Activated T-helper 1 cell treated with anti-CD3 and anti-CD28 coated beads, Interleukin-12 subunit alpha, Interleukin-12 subunit beta, Interleukin-2, Interleukin-4 antibody, amounts not matched to agents 30 ng/mL and 10 ng/mL and 1 ng/mL, durations not matched to agents 14 hours and 24 hours and 36 hours (primary cell): ENCODE data around the gene ITIH3. TPM values are rescaled to one million over a fixed set of nuclear protein-coding genes. Genes with fewer than 3 reads are reported as not detected.

Source experiments
- DNase-seq: peaks from one replicate; pipeline ENCODE4 v3.0.0; 2021; ENCODE audit warnings: low spot score
- H3K27ac Mint-ChIP-seq: one replicate; pipeline ENCODE4 v1.8.0; 2021; ENCODE audit warnings: mild to moderate bottlenecking, mixed read lengths
- H3K27me3 Mint-ChIP-seq: one replicate; pipeline ENCODE4 v1.8.0; 2022; ENCODE audit warnings: mild to moderate bottlenecking, moderate library complexity, mixed read lengths; ENCODE audit not compliant: insufficient read depth
- H3K36me3 Mint-ChIP-seq: one replicate; pipeline ENCODE4 v1.8.0; 2021; ENCODE audit warnings: low read depth, mixed read lengths
- H3K4me1 Mint-ChIP-seq: one replicate; pipeline ENCODE4 v1.8.0; 2021; ENCODE audit warnings: low read depth, mixed read lengths
- H3K4me3 Mint-ChIP-seq: one replicate; pipeline ENCODE4 v1.8.0; 2021; ENCODE audit warnings: mild to moderate bottlenecking, moderate library complexity, mixed read lengths
- H3K9me3 Mint-ChIP-seq: one replicate; pipeline ENCODE4 v1.8.0; 2021; ENCODE audit warnings: mixed read lengths
- intact Hi-C: fragments of 100-400 bp; cut with micrococcal nuclease; formaldehyde crosslinking; loops from one replicate; pipeline ENCODE4 v1.15.1; 2024
- total RNA-seq: library from RNA; stranded (reverse); gene quantifications from 2 replicates; pipeline ENCODE4 v1.2.3, GENCODE V29; 2022

ITIH3 gene
- total RNA-seq, 1 donor from 2014 or later, result not detected

- no peak for DNase-seq
- H3K27me3 Mint-ChIP-seq, result no peaks in the 10 kb centered on the region
- no peaks in the 10 kb centered on the region for H3K4me1 Mint-ChIP-seq
- no peak within 1 kb of the TSS for H3K27ac Mint-ChIP-seq
- no peaks in the 10 kb centered on the region for H3K9me3 Mint-ChIP-seq
- intact Hi-C loops, result no loop called here
- H3K36me3 Mint-ChIP-seq, result no peaks in the 10 kb centered on the region
- H3K4me3 Mint-ChIP-seq, result no peak within 1 kb of the TSS
These were observed 36.1 kb downstream of the ITIH3 start, which contains the start of gene ITIH4 for GRCh38 chr3:52830535-52831258. Gene ITIH4, minus strand, starts transcription at chr3:52830672. Its CDS starts 30 bp downstream, at chr3:52830642.

GRCh38 chr3:52831500-52832301 is 37.1 kb downstream of the ITIH3 start:
- no peaks in the 10 kb centered on the region for H3K4me1 Mint-ChIP-seq
- DNase-seq, result no peak
- H3K27ac Mint-ChIP-seq, result no peak overlapping the region
- H3K4me3 Mint-ChIP-seq, result no peak overlapping the region
- H3K36me3 Mint-ChIP-seq, result no peaks in the 10 kb centered on the region
- no peaks in the 10 kb centered on the region for H3K9me3 Mint-ChIP-seq
- intact Hi-C loops, result no loop called here
- no peaks in the 10 kb centered on the region for H3K27me3 Mint-ChIP-seq

- DNase-seq, result no peak
- Mint-ChIP-seq H3K9me3 (no peaks in the 10 kb centered on the region), H3K27ac (no peak overlapping the region), H3K27me3 (no peaks in the 10 kb centered on the region), H3K4me1 (peaks cover 9% of the 10 kb centered on the region), H3K36me3 (peaks cover 7% of the 10 kb centered on the region), H3K4me3 (no peak overlapping the region)
- intact Hi-C loops, result no loop called here
These were observed 38.6 kb downstream of the ITIH3 start for GRCh38 chr3:52833202-52833601.

- H3K4me1 Mint-ChIP-seq, result peaks cover 27% of the 10 kb centered on the region
- DNase-seq, result no peak
- no peaks in the 10 kb centered on the region for H3K27me3 Mint-ChIP-seq
- no peak within 1 kb of the TSS for H3K4me3 Mint-ChIP-seq
- no peaks in the 10 kb centered on the region for H3K9me3 Mint-ChIP-seq
- H3K36me3 Mint-ChIP-seq, result peaks cover 7% of the 10 kb centered on the region
- intact Hi-C loops, result loop anchor here (5.0 kb wide), 1 partner anchor 93 kb away; no protein-coding TSS in a partner anchor
- H3K27ac Mint-ChIP-seq, result no peak within 1 kb of the TSS
These were observed 40.4 kb downstream of the ITIH3 start, which contains the start of gene MUSTN1 for GRCh38 chr3:52834871-52835501. Gene MUSTN1, minus strand, starts transcription at chr3:52835019. Its CDS starts 71 bp downstream, at chr3:52834948.

- no peaks in the 10 kb centered on the region for H3K27me3 Mint-ChIP-seq
- H3K4me1 Mint-ChIP-seq, result peaks cover 33% of the 10 kb centered on the region
- no peak overlapping the region for H3K4me3 Mint-ChIP-seq
These were observed 41.3 kb downstream of the ITIH3 start for GRCh38 chr3:52835766-52836470.

GRCh38 chr3:52836471-52836845 is 41.9 kb downstream of the ITIH3 start:
- no peak for DNase-seq
- no peak overlapping the region for H3K4me3 Mint-ChIP-seq
- H3K9me3 Mint-ChIP-seq, result no peaks in the 10 kb centered on the region
- no peak overlapping the region for H3K27ac Mint-ChIP-seq
- no peaks in the 10 kb centered on the region for H3K27me3 Mint-ChIP-seq
- peaks cover 11% of the 10 kb centered on the region for H3K36me3 Mint-ChIP-seq
- peaks cover 37% of the 10 kb centered on the region for H3K4me1 Mint-ChIP-seq
- intact Hi-C loops, result loop anchor here (5.0 kb wide), 1 partner anchor 94 kb away; no protein-coding TSS in a partner anchor

More at GRCh38 chr3:52835766-52836470, 41.3 kb downstream of the ITIH3 start:
- intact Hi-C loops, result loop anchor here (5.0 kb wide), 1 partner anchor 94 kb away; no protein-coding TSS in a partner anchor
- no peaks in the 10 kb centered on the region for H3K9me3 Mint-ChIP-seq
- DNase-seq, result no peak
- H3K36me3 Mint-ChIP-seq, result peaks cover 9% of the 10 kb centered on the region
- no peak overlapping the region for H3K27ac Mint-ChIP-seq

GRCh38 chr3:52836986-52837385 is 42.4 kb downstream of the ITIH3 start:
- no peak overlapping the region for H3K4me3 Mint-ChIP-seq
- DNase-seq, result no peak
- no peaks in the 10 kb centered on the region for H3K27me3 Mint-ChIP-seq
- peaks cover 42% of the 10 kb centered on the region for H3K4me1 Mint-ChIP-seq
- H3K9me3 Mint-ChIP-seq, result no peaks in the 10 kb centered on the region
- intact Hi-C loops, result loop anchor here (5.0 kb wide), 1 partner anchor 95 kb away; no protein-coding TSS in a partner anchor
- H3K36me3 Mint-ChIP-seq, result peaks cover 11% of the 10 kb centered on the region
- no peak overlapping the region for H3K27ac Mint-ChIP-seq

- Mint-ChIP-seq H3K27me3 (no peaks in the 10 kb centered on the region), H3K36me3 (peaks cover 11% of the 10 kb centered on the region), H3K27ac (no peak overlapping the region), H3K4me3 (no peak overlapping the region), H3K9me3 (no peaks in the 10 kb centered on the region), H3K4me1 (peaks cover 44% of the 10 kb centered on the region)
- intact Hi-C loops, result loop anchor here (5.0 kb wide), 1 partner anchor 96 kb away; no protein-coding TSS in a partner anchor
- DNase-seq, result peak; percentile 19
These were observed 44.1 kb downstream of the ITIH3 start for GRCh38 chr3:52838561-52839267.

- intact Hi-C loops, result loop anchor here (5.0 kb wide), 1 partner anchor 97 kb away; no protein-coding TSS in a partner anchor
- Mint-ChIP-seq H3K27ac (no peak overlapping the region), H3K9me3 (no peaks in the 10 kb centered on the region), H3K4me1 (peaks cover 44% of the 10 kb centered on the region), H3K36me3 (peaks cover 11% of the 10 kb centered on the region), H3K27me3 (no peaks in the 10 kb centered on the region), H3K4me3 (no peak overlapping the region)
- DNase-seq, result no peak
These were observed 44.6 kb downstream of the ITIH3 start for GRCh38 chr3:52839268-52839575.

- no peak overlapping the region for H3K4me3 Mint-ChIP-seq
These were observed 45.4 kb downstream of the ITIH3 start for GRCh38 chr3:52839892-52840545.

GRCh38 chr3:52841211-52841980 is 46.8 kb downstream of the ITIH3 start:
- Mint-ChIP-seq H3K27ac (no peak overlapping the region), H3K27me3 (no peaks in the 10 kb centered on the region), H3K9me3 (no peaks in the 10 kb centered on the region), H3K4me1 (peaks cover 50% of the 10 kb centered on the region), H3K36me3 (peaks cover 11% of the 10 kb centered on the region), H3K4me3 (no peak overlapping the region)
- intact Hi-C loops, result loop anchor here (10.0 kb wide), 1 partner anchor 353 kb away; no protein-coding TSS in a partner anchor
- no peak for DNase-seq

More at GRCh38 chr3:52839892-52840545, 45.4 kb downstream of the ITIH3 start:
- H3K36me3 Mint-ChIP-seq, result peaks cover 11% of the 10 kb centered on the region
- H3K27ac Mint-ChIP-seq, result no peak overlapping the region
- DNase-seq, result no peak
- H3K4me1 Mint-ChIP-seq, result peaks cover 50% of the 10 kb centered on the region
- no peaks in the 10 kb centered on the region for H3K27me3 Mint-ChIP-seq
- no peaks in the 10 kb centered on the region for H3K9me3 Mint-ChIP-seq
- intact Hi-C loops, result loop anchor here (5.0 to 10.0 kb wide), 2 partner anchors 98 to 355 kb away; no protein-coding TSS in a partner anchor
